Skeletal muscle satellite cell (primary cell): ENCODE data around the gene ABLIM3.

Experiments used
- H3K27me3 ChIP-seq: 2 replicates; pipeline ENCODE4 v1.7.0; 2013; ENCODE audit warnings: low read length; ENCODE audit not compliant: control insufficient read depth, insufficient read depth
- H3K36me3 ChIP-seq: 2 replicates; pipeline ENCODE4 v1.7.0; 2013; ENCODE audit warnings: mild to moderate bottlenecking, control low read depth, low read length; ENCODE audit not compliant: insufficient read depth
- H3K4me1 ChIP-seq: 2 replicates; pipeline ENCODE4 v1.7.0; 2013; ENCODE audit warnings: low read length; ENCODE audit not compliant: control insufficient read depth, insufficient read depth
- H3K4me2 ChIP-seq: 2 replicates; pipeline ENCODE4 v1.7.0; 2013; ENCODE audit warnings: mild to moderate bottlenecking, low read length
- H3K4me3 ChIP-seq: 2 replicates; pipeline ENCODE4 v1.7.0; 2013; ENCODE audit warnings: low read length
- H3K9ac ChIP-seq: 2 replicates; pipeline ENCODE4 v1.7.0; 2013; ENCODE audit warnings: mild to moderate bottlenecking, low read depth, low read length, moderate library complexity
- H3K9me3 ChIP-seq: replicated peaks from 2 replicates; pipeline ENCODE4 v1.7.0; 2013; ENCODE audit warnings: mild to moderate bottlenecking, control low read depth, low read length

Gene ABLIM3

DNA sequence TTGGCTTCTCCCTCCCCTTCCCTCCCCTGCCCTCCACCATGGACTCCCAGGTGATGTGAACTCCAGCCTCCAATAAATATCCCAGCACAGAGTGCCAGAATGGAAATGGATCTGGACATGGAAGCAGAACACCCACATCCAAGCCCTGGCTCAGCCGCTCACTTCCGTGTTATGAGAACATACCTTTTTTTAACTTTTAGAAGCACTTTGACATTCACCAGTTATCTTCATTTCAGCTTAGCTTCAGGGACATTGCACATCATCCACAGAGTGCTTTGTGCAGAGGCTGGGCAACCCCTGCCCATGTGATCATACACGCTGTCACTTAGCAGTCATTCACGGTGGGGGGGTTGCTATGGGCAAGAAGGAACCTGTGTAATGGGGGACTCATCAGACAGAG lies 139.5 kb downstream of the ABLIM3 start:
- Histone ChIP-seq H3K9ac (no peak overlapping the region), H3K36me3 (no peaks in the 10 kb centered on the region), H3K4me2 (no peak overlapping the region), H3K4me3 (no peak overlapping the region), H3K4me1 (peaks cover 19% of the 10 kb centered on the region), H3K9me3 (no peaks in the 10 kb centered on the region), H3K27me3 (no peaks in the 10 kb centered on the region)

DNA sequence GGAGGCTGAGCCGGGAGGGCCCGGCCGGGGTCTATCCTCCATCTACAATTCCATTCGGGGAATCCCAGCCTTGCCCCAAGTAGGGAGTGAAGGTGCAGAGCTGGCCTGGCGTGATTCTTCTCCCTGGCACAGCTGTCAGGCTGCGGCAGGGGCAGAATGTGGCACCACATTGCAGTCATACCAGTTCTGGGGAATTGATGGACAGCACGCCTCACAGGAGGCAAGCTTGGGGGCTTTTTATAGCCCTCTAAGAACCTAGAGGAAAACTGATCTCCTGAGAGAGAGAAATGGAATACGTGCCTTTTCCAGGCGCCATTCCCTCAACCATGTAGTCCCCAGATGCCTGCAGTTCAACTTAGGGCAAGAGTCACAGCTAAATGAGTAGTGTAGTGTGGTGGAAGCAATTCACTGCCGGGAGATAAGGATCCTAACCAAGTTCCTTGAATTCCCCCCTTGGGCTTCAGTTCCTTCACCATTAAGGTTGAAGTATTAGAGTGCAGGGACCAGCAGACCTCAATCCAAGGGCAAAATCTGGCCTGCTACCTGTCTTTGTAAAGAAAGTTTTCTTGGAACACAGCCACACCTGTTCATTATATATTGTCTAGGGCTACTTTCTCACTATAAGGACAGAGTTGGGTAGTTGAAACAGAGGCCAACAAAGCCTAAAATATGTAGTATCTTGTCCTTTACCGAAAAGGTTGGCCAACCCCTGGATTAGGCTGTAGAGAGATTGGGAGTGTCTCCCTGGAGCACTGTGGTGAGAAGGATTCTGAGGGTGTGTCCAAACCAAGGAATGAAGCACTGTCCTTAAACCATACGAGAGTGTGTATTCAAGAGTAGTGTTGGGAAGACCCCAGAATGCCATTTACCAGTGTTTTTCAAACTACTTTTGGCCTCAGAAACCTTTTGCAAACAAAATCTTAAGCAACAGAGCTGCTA lies 141.0 kb downstream of the ABLIM3 start:
- Histone ChIP-seq H3K9ac (no peak overlapping the region), H3K36me3 (no peaks in the 10 kb centered on the region), H3K9me3 (no peaks in the 10 kb centered on the region), H3K4me3 (no peak overlapping the region), H3K4me1 (peaks cover 19% of the 10 kb centered on the region), H3K27me3 (no peaks in the 10 kb centered on the region), H3K4me2 (no peak overlapping the region)

DNA sequence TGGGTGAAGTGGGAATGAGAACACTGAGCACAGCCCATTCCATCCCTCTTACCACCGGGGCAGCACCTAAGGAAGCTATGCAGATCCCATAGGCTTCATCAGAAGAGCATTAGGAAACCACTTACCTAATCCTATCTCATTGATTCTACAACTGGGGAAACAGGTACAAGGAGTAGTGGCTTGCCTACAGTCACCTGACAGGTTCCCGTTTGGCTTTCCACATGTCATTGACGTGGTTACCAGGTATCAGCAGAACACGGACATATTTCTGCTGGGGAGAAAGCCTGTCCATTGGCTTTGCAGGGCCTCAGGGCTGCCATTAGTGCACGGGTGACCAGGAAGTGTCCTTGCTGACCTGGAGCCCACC lies 141.7 kb downstream of the ABLIM3 start:
- Histone ChIP-seq H3K36me3 (no peaks in the 10 kb centered on the region), H3K27me3 (no peaks in the 10 kb centered on the region), H3K9ac (no peak overlapping the region), H3K4me2 (no peak overlapping the region), H3K9me3 (no peaks in the 10 kb centered on the region), H3K4me1 (peaks cover 14% of the 10 kb centered on the region), H3K4me3 (no peak overlapping the region)

GRCh38 chr5:149283626-149284480 lies 142.6 kb downstream of the ABLIM3 start:
- Histone ChIP-seq H3K27me3 (no peaks in the 10 kb centered on the region), H3K4me2 (peak overlapping the region; percentile 61), H3K9ac (peak overlapping the region; percentile 39), H3K36me3 (peaks cover 4% of the 10 kb centered on the region), H3K9me3 (no peaks in the 10 kb centered on the region), H3K4me3 (no peak overlapping the region), H3K4me1 (peaks cover 14% of the 10 kb centered on the region)

DNA sequence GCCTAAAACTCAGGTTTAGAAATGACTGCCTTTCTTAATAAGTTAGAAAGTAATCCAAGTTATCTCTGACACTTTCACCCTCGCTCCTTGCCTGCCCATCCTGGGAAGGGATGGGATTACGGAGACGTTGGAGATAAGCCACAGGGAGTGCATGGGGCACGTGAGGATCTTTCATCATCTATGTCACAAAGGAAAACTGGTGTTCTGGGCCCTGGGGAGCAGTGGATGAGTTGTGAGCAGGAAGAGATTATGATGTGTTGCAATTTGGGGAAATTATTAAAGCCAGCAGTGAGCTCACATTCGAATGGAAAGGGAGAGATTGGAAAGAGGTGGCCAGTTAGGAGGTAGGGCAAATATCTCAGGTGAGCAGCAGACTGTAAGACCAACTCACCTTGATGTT lies 143.2 kb downstream of the ABLIM3 start:
- peak overlapping the region; percentile 61 for H3K4me2 ChIP-seq
- H3K36me3 ChIP-seq = peaks cover 4% of the 10 kb centered on the region
- no peaks in the 10 kb centered on the region for H3K9me3 ChIP-seq
- H3K27me3 ChIP-seq = no peaks in the 10 kb centered on the region
- peak overlapping the region; percentile 39 for H3K9ac ChIP-seq
- H3K4me3 ChIP-seq = no peak overlapping the region
- peaks cover 14% of the 10 kb centered on the region for H3K4me1 ChIP-seq

- no peak overlapping the region for H3K9ac ChIP-seq
- peaks cover 4% of the 10 kb centered on the region for H3K36me3 ChIP-seq
- H3K4me1 ChIP-seq = peaks cover 14% of the 10 kb centered on the region
- H3K4me2 ChIP-seq = no peak overlapping the region
- no peaks in the 10 kb centered on the region for H3K27me3 ChIP-seq
- H3K9me3 ChIP-seq = no peaks in the 10 kb centered on the region
- no peak overlapping the region for H3K4me3 ChIP-seq
These were observed 143.9 kb downstream of the ABLIM3 start for GRCh38 chr5:149285153-149285552.

DNA sequence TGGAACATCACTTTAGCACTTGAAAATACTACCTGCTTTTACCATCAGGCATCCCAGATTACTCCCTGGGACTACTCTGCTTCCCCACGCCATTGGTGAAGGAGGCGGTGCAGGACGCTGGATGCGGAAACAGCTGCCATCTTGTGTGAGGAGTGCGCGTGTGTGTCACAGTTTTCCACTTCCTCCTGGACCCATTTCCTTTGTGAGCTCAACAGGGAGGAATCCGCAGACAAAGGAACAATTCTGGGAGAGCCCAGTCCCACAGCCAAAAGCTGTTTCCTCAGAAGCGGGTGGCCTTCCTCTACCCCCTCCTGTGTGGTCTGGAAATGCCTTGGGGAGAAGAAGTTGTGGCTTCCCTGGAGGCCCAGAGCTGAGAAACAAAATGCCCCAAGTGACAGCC lies 147.1 kb downstream of the ABLIM3 start:
- Histone ChIP-seq H3K4me3 (no peak overlapping the region), H3K27me3 (no peaks in the 10 kb centered on the region), H3K9me3 (no peaks in the 10 kb centered on the region), H3K4me1 (peaks cover 14% of the 10 kb centered on the region), H3K36me3 (peaks cover 4% of the 10 kb centered on the region), H3K4me2 (no peak overlapping the region), H3K9ac (no peak overlapping the region)

GRCh38 chr5:149289301-149289700 lies 148.0 kb downstream of the ABLIM3 start:
- H3K9me3 ChIP-seq = no peaks in the 10 kb centered on the region
- no peak overlapping the region for H3K4me3 ChIP-seq
- H3K27me3 ChIP-seq = no peaks in the 10 kb centered on the region
- H3K4me2 ChIP-seq = no peak overlapping the region
- peaks cover 7% of the 10 kb centered on the region for H3K4me1 ChIP-seq
- H3K36me3 ChIP-seq = peaks cover 4% of the 10 kb centered on the region
- no peak overlapping the region for H3K9ac ChIP-seq

- H3K9ac ChIP-seq = no peak overlapping the region
- H3K4me1 ChIP-seq = no peaks in the 10 kb centered on the region
- H3K4me3 ChIP-seq = no peak overlapping the region
- no peaks in the 10 kb centered on the region for H3K36me3 ChIP-seq
- no peaks in the 10 kb centered on the region for H3K27me3 ChIP-seq
- H3K4me2 ChIP-seq = no peak overlapping the region
- no peaks in the 10 kb centered on the region for H3K9me3 ChIP-seq
These were observed 153.9 kb downstream of the ABLIM3 start for GRCh38 chr5:149294872-149295829.

DNA sequence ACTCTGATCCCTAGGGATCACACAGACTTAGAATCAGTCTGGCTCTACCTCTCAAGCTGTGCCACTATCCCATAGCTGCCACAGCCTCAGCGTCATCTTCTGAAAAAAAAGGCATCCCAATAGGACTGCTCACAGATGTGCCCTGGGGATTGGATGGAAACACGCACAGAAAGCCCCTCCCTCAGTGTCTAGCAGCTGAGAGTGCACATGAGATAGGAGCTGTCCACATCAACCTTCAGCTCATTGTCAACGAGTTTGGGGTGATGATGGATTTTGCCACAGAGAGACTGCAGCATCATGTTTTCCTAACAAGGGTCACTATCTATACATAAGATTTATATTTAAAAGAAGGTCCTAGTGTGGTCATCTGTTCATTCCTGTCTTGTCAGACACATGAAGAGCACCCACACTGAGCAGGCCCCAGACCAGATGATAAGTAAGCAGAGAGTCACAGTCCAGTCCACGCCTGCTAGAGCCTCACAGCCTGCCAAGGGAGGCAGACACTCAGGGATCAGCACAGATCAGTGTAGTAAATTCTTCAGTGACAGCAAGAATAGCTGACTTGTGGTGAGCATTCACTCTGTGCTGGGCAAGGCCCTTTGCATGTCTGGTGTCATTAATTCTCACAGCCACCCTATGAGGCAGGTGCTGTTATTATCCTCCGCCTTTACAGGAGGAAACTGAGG lies 156.2 kb downstream of the ABLIM3 start:
- Histone ChIP-seq H3K36me3 (peaks cover 2% of the 10 kb centered on the region), H3K27me3 (no peaks in the 10 kb centered on the region), H3K4me2 (no peak overlapping the region), H3K4me1 (no peaks in the 10 kb centered on the region), H3K9me3 (no peaks in the 10 kb centered on the region), H3K4me3 (no peak overlapping the region), H3K9ac (no peak overlapping the region)
